WTC11 (cell line): Measurements from ENCODE around the gene ACP1.

ENCODE experiments used
- CBFB ChIP-seq: sonication (generic); formaldehyde crosslinking; IDR thresholded peaks from 2 replicates; pipeline ENCODE4 v1.8.1; 2022; ENCODE audit warnings: mild to moderate bottlenecking, low read depth, missing genetic modification reagents
- CTCF ChIP-seq: fragments of 200-600 bp; IDR thresholded peaks from 2 replicates; pipeline ENCODE4 v1.8.0; 2022; ENCODE audit warnings: antibody characterized with exemption
- FOXJ3 ChIP-seq: sonication (generic); formaldehyde crosslinking; IDR thresholded peaks from 2 replicates; pipeline ENCODE4 v1.9.0; 2021; ENCODE audit warnings: missing genetic modification reagents, mild to moderate bottlenecking, borderline replicate concordance
- NFYB ChIP-seq: sonication (generic); formaldehyde crosslinking; conservative IDR thresholded peaks from 2 replicates; pipeline ENCODE4 v1.8.0; 2022; ENCODE audit warnings: low read depth, missing genetic modification reagents
- NR3C1 ChIP-seq: sonication (generic); formaldehyde crosslinking; conservative IDR thresholded peaks from 2 replicates; pipeline ENCODE4 v1.8.1; 2023; ENCODE audit warnings: low read depth, mild to moderate bottlenecking, missing genetic modification reagents
- USF1 ChIP-seq: sonication (generic); formaldehyde crosslinking; IDR thresholded peaks from 2 replicates; pipeline ENCODE4 v1.8.0; 2022; ENCODE audit warnings: mild to moderate bottlenecking, missing genetic modification reagents
- USF2 ChIP-seq: sonication (generic); formaldehyde crosslinking; IDR thresholded peaks from 2 replicates; pipeline ENCODE4 v1.8.1; 2023; ENCODE audit warnings: mild to moderate bottlenecking, missing genetic modification reagents, moderate library complexity

- TF ChIP-seq USF1 (CRISPR knock-in tag) (no peak), USF2 (CRISPR knock-in tag) (no peak), CTCF (no peak), NR3C1 (CRISPR knock-in tag) (no peak), CBFB (CRISPR knock-in tag) (no peak), NFYB (CRISPR knock-in tag) (no peak), FOXJ3 (CRISPR knock-in tag) (no peak)
Measured at GRCh38 chr2:286035-286434, 21.3 kb downstream of the ACP1 start.
